Osteoblast (primary cell): ENCODE measurements around the gene CDH8. TPM values are rescaled to one million over a fixed set of nuclear protein-coding genes. Genes with fewer than 3 reads are reported as not detected.
A peak's percentile ranks its signal among the peaks of the same experiment; 100 is the strongest.

Source experiments
- DNase-seq: peaks from one replicate; pipeline ENCODE4 v3.0.0; 2011; ENCODE audit warnings: low spot score, mixed read lengths; ENCODE audit not compliant: insufficient read length; ENCODE audit errors: missing footprints
- H2AFZ ChIP-seq: 2 replicates; pipeline ENCODE4 v1.6.0; 2011; ENCODE audit warnings: mild to moderate bottlenecking, low read length
- H3K27ac ChIP-seq: 2 replicates; pipeline ENCODE4 v1.5.1; 2011; ENCODE audit warnings: mild to moderate bottlenecking, low read depth, low read length, moderate library complexity
- H3K27me3 ChIP-seq: 2 replicates; pipeline ENCODE4 v1.6.0; 2012; ENCODE audit warnings: mild to moderate bottlenecking, control low read depth, inconsistent platforms, low read length, moderate library complexity; ENCODE audit not compliant: insufficient read depth
- H3K36me3 ChIP-seq: 2 replicates; pipeline ENCODE4 v1.5.1; 2011; ENCODE audit warnings: mild to moderate bottlenecking, low read length, control low read depth, moderate library complexity; ENCODE audit not compliant: insufficient read depth
- H3K4me1 ChIP-seq: 2 replicates; pipeline ENCODE4 v1.5.1; 2011; ENCODE audit warnings: mild to moderate bottlenecking, low read length, control low read depth, moderate library complexity; ENCODE audit not compliant: insufficient read depth
- H3K4me2 ChIP-seq: 2 replicates; pipeline ENCODE4 v1.6.0; 2011; ENCODE audit warnings: mild to moderate bottlenecking, low read length; ENCODE audit not compliant: insufficient read depth
- H3K4me3 ChIP-seq: fragments of 200-600 bp; sonication (generic); 3 replicates; pipeline ENCODE4 v1.5.1; 2012; ENCODE audit warnings: mild to moderate bottlenecking, low read length, inconsistent platforms; ENCODE audit not compliant: insufficient read depth
- H3K79me2 ChIP-seq: 2 replicates; pipeline ENCODE4 v1.6.0; 2012; ENCODE audit warnings: mild to moderate bottlenecking, low read length, control low read depth, inconsistent platforms; ENCODE audit not compliant: insufficient read depth
- H3K9me3 ChIP-seq: 2 replicates; pipeline ENCODE4 v1.5.1; 2011; ENCODE audit warnings: low read depth, low read length, control low read depth
- H4K20me1 ChIP-seq: 2 replicates; pipeline ENCODE4 v1.6.0; 2012; ENCODE audit warnings: mild to moderate bottlenecking, low read length, control low read depth; ENCODE audit not compliant: insufficient read depth
- CTCF ChIP-seq: IDR thresholded peaks from 2 replicates; pipeline ENCODE4 v1.5.1; 2011; ENCODE audit warnings: mild to moderate bottlenecking, low read depth, low read length, moderate library complexity; ENCODE audit errors: extremely low read depth
- total RNA-seq: library from RNA; depleted of rRNA; stranded (reverse); fragments of >200 nt; gene quantifications from 2 replicates; pipeline ENCODE4 v1.2.3, GENCODE V29; 2012

The CDH8 gene
- total RNA-seq, 1 donor: not detected

GRCh38 chr16:62041401-62041800, 5.2 kb upstream of the CDH8 start:
- Histone ChIP-seq H3K27me3 (no peaks in the 10 kb centered on the region), H3K36me3 (no peaks in the 10 kb centered on the region), H3K4me1 (no peaks in the 10 kb centered on the region), H3K4me3 (no peak overlapping the region), H4K20me1 (no peaks in the 10 kb centered on the region), H2AFZ (no peak overlapping the region), H3K4me2 (no peak overlapping the region), H3K27ac (no peak overlapping the region), H3K79me2 (no peaks in the 10 kb centered on the region), H3K9me3 (no peaks in the 10 kb centered on the region)
- no peak for DNase-seq
- peak; percentile 19 for TF ChIP-seq CTCF

DNA sequence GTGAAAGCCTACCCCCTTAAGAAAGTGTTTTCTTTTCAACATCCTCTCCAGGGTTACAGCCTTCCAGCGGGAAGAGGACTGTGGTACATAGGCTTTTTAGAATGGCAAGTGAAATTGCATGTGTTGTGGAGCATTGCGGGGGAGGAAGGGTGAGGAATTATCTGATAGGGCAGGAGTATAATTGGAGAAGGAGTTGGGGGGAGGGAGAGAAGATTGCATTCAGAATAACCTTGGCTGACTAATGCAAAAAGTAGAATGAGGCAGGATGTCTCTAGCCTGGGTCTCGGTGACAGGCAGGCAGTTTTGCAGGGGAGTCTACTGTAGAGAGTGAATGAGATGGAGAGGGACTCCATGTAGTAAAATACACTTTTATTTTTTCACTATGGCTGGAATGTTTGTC, 2.4 kb upstream of the CDH8 start:
- no peak overlapping the region for H2AFZ ChIP-seq
- H3K27ac ChIP-seq: no peak overlapping the region
- TF ChIP-seq CTCF: no peak

DNA sequence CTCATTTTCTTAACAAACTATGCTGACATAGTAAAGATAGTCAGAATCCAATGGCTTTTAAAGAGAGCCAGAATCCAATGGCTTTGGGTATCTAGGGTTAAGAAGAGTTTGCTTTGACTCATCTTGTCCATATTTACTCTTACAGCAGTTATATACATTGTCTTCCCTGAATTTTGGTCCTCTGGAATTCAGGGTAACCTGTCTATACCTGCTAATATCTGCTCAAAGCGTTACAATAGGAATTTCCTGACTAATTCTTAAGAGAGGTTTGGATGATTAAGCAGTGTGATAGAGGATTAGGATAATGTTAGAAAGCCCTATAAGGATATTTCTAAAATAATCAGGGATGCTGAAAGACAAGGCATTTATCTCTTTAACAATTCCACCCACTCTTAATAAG, 2.0 kb upstream of the CDH8 start:
- Histone ChIP-seq H4K20me1 (no peaks in the 10 kb centered on the region), H3K27ac (no peak overlapping the region), H3K4me3 (no peak overlapping the region), H3K4me1 (no peaks in the 10 kb centered on the region), H3K9me3 (no peaks in the 10 kb centered on the region), H3K27me3 (no peaks in the 10 kb centered on the region), H3K4me2 (no peak overlapping the region), H2AFZ (no peak overlapping the region), H3K79me2 (no peaks in the 10 kb centered on the region), H3K36me3 (no peaks in the 10 kb centered on the region)
- no peak for TF ChIP-seq CTCF
- DNase-seq: no peak

More for the DNA sequence above, 2.4 kb upstream of the CDH8 start:
- H3K9me3 ChIP-seq: no peaks in the 10 kb centered on the region
- H3K36me3 ChIP-seq: no peaks in the 10 kb centered on the region
- H3K4me1 ChIP-seq: no peaks in the 10 kb centered on the region
- H3K79me2 ChIP-seq: no peaks in the 10 kb centered on the region
- no peak for DNase-seq
- H3K4me3 ChIP-seq: no peak overlapping the region
- no peak overlapping the region for H3K4me2 ChIP-seq
- H4K20me1 ChIP-seq: no peaks in the 10 kb centered on the region
- no peaks in the 10 kb centered on the region for H3K27me3 ChIP-seq

DNA sequence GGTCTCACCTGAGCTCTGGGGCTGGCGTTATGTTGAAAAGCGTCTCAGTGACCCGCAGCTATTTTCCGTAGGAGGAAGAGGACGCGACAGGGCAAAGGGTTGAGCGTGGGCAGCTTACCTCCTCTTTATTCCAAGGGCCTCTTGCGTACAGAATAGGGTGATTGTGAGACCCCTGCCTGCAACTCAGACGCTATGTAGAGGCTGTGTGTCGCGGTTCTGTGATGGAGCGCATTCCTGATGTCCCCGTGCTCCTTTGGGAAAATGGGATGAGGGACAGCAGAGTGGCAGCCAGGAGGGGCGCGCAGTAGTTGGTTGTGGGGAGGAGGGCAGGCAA, 531 bp upstream of the CDH8 start:
- H3K9me3 ChIP-seq: no peaks in the 10 kb centered on the region
- no peak overlapping the region for H3K27ac ChIP-seq
- no peak for TF ChIP-seq CTCF
- no peak overlapping the region for H3K4me3 ChIP-seq
- no peaks in the 10 kb centered on the region for H3K36me3 ChIP-seq
- H3K4me1 ChIP-seq: no peaks in the 10 kb centered on the region
- no peaks in the 10 kb centered on the region for H3K79me2 ChIP-seq
- no peaks in the 10 kb centered on the region for H3K27me3 ChIP-seq
- H2AFZ ChIP-seq: no peak overlapping the region
- H4K20me1 ChIP-seq: no peaks in the 10 kb centered on the region
- H3K4me2 ChIP-seq: no peak overlapping the region
- DNase-seq: peak; percentile 74
